Liver (tissue), 9 donors: ENCODE results near the gene ZFYVE9. TPM values are rescaled to one million over a fixed set of nuclear protein-coding genes. Genes with fewer than 3 reads are reported as not detected.
"Not testable (repeated sequence)": the region's sequence is repeated elsewhere in the genome, so short reads cannot be mapped to it uniquely, and the experiment has no call there.

Experiments
- DNase-seq: peaks from one replicate; pipeline ENCODE4 v3.0.0-alpha.2; 2017; ENCODE audit warnings: low spot score
- H3K27ac ChIP-seq, 2 donors: one replicate each; pipeline ENCODE4 v1.7.0; 2013; ENCODE audit warnings: inconsistent platforms in 2 of 2, low read length in 2 of 2, control low read depth in 1 of 2, low read depth in 1 of 2, mild to moderate bottlenecking in 1 of 2
- H3K27me3 ChIP-seq, 4 donors: one replicate each; pipeline versions ENCODE4 v1.6.1 to v1.7.0; 2013; ENCODE audit warnings: low read length in 3 of 4, inconsistent platforms in 1 of 4, mild to moderate bottlenecking in 1 of 4, moderate library complexity in 1 of 4; ENCODE audit not compliant: control insufficient read depth in 4 of 4, insufficient read depth in 4 of 4
- H3K36me3 ChIP-seq, 4 donors: one replicate each; pipeline versions ENCODE4 v1.6.1 to v1.7.0; 2013; ENCODE audit warnings: low read length in 3 of 4, mild to moderate bottlenecking in 3 of 4, low read depth in 1 of 4, moderate library complexity in 1 of 4; ENCODE audit not compliant: control insufficient read depth in 4 of 4, insufficient read depth in 3 of 4
- H3K4me1 ChIP-seq, 4 donors: one replicate each; pipeline versions ENCODE4 v1.6.1 to v1.7.0; 2013; ENCODE audit warnings: low read length in 3 of 4, mild to moderate bottlenecking in 3 of 4, moderate library complexity in 1 of 4; ENCODE audit not compliant: control insufficient read depth in 4 of 4, insufficient read depth in 4 of 4
- H3K4me3 ChIP-seq, 3 donors: one replicate each; pipeline versions ENCODE4 v1.6.1 to v1.7.0; 2013; ENCODE audit warnings: low read length in 3 of 3, control low read depth in 1 of 3, low read depth in 1 of 3, mild to moderate bottlenecking in 1 of 3
- H3K9ac ChIP-seq, 2 donors: one replicate each; pipeline ENCODE4 v1.7.0; 2013; ENCODE audit warnings: low read length in 2 of 2, mild to moderate bottlenecking in 2 of 2, moderate library complexity in 2 of 2, control low read depth in 1 of 2, low read depth in 1 of 2
- H3K9me3 ChIP-seq, 4 donors: one replicate each; pipeline versions ENCODE4 v1.6.1 to v1.7.0; 2013; ENCODE audit warnings: low read length in 3 of 4; ENCODE audit not compliant: control insufficient read depth in 4 of 4
- FOXA1 ChIP-seq: IDR thresholded peaks from 2 replicates; pipeline ENCODE4 v1.6.1; 2016; ENCODE audit warnings: antibody characterized with exemption
- FOXA2 ChIP-seq: IDR thresholded peaks from 2 replicates; pipeline ENCODE4 v1.6.1; 2016; ENCODE audit warnings: antibody characterized with exemption
- HNF4A ChIP-seq, 2 donors: conservative IDR thresholded peaks; 2 replicates each; pipeline ENCODE4 v1.6.1; 2016; ENCODE audit warnings: antibody characterized with exemption in 2 of 2, mild to moderate bottlenecking in 2 of 2
- HNF4G ChIP-seq: IDR thresholded peaks from 2 replicates; pipeline ENCODE4 v1.6.1; 2016; ENCODE audit warnings: antibody characterized with exemption
- JUND ChIP-seq, 2 donors: IDR thresholded peaks; 2 replicates each; pipeline ENCODE4 v1.6.1; 2016; ENCODE audit warnings: antibody characterized with exemption in 2 of 2
- MAX ChIP-seq: IDR thresholded peaks from 2 replicates; pipeline ENCODE4 v1.6.1; 2016; ENCODE audit warnings: antibody characterized with exemption
- NR2F2 ChIP-seq: IDR thresholded peaks from 2 replicates; pipeline ENCODE4 v1.6.1; 2016; ENCODE audit warnings: antibody characterized with exemption
- REST ChIP-seq: IDR thresholded peaks from 2 replicates; pipeline ENCODE4 v1.6.1; 2016; ENCODE audit warnings: antibody characterized with exemption, mild to moderate bottlenecking
- RXRA ChIP-seq, 2 donors: IDR thresholded peaks; 2 replicates each; pipeline ENCODE4 v1.6.1; 2017 to 2018; ENCODE audit warnings: antibody characterized with exemption in 2 of 2, mild to moderate bottlenecking in 1 of 2
- SP1 ChIP-seq: IDR thresholded peaks from 2 replicates; pipeline ENCODE4 v1.6.1; 2018; ENCODE audit warnings: antibody characterized with exemption, mild to moderate bottlenecking
- TAF1 ChIP-seq: conservative IDR thresholded peaks from 2 replicates; pipeline ENCODE4 v1.6.1; 2016; ENCODE audit warnings: antibody characterized with exemption, mild to moderate bottlenecking
- WGBS: extraction: QIAGEN DNeasy Blood & Tissue Kit; methylation state at CpG from one replicate; pipeline ENCODE4 v1.1.7; 2013; 5-methylcytosine and 5-hydroxymethylcytosine counted together
- polyA plus RNA-seq, 2 donors: library from polyadenylated mRNA; stranded (reverse) in 1 of 2; unstranded in 1 of 2; fragments of 200-250 nt in 1 of 2; fragments of >200 nt in 1 of 2; fragmentation: Nextera tagmentation in 1 of 2; extraction: Ambion mirVana in 1 of 2; gene quantifications; one replicate each; pipeline versions ENCODE4 v1.2.1 to v1.2.3, GENCODE V29; 2013 to 2015
- total RNA-seq, 2 donors: library from RNA; depleted of rRNA; stranded (reverse); fragments of >200 nt; gene quantifications; one replicate each; pipeline ENCODE4 v1.2.3, GENCODE V29; 2014
- TF ChIP-seq, protein P1 (sequence below): IDR thresholded peaks from 2 replicates; pipeline ENCODE4 v1.6.1; 2016; ENCODE audit warnings: antibody characterized with exemption
- donor health status: healthy.
- donor health status: healthy.
- donor health status: healthy.
- donor health status: healthy.
- donor health status: healthy.

Gene ZFYVE9
- total and polyA plus RNA-seq, 4 donors: 3.8 to 20.9 (median 7.7) TPM

DNA sequence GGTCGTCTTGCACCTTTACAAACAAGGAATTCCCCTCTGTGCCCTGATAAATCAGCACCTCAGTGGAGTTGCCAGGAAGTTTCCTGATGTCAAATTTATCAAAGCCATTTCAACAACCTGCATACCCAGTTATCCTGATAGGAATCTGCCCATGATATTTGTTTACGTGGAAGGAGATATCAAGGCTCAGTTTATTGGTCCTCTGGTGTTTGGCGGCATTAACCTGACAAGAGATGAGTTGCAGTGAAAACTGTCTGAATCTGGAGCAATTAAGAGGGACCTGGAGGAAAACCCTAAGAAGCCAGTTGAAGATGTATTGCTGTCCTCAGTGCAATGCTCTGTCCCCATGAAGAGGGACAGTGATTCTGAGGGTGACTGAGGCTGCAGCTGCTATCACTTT is 38.3 kb downstream of the ZFYVE9 start:
- no peaks in the 10 kb centered on the region for H3K9me3 ChIP-seq
- H3K9ac ChIP-seq: no peak overlapping the region
- H3K36me3 ChIP-seq: no peaks in the 10 kb centered on the region
- no peak overlapping the region for H3K27ac ChIP-seq
- DNase-seq: no peak
- peaks cover 0 to 2% (median 0%) of the 10 kb centered on the region in 4 donors for H3K4me1 ChIP-seq
- no peaks in the 10 kb centered on the region for H3K27me3 ChIP-seq
- TF ChIP-seq MAX: no peak
- H3K4me3 ChIP-seq: no peak overlapping the region
- WGBS: 86% methylated on average over 3 of the region's 3 CpGs

GRCh38 chr1:52181759-52182158 is 39.9 kb downstream of the ZFYVE9 start:
- H3K4me1 ChIP-seq, H3K9me3 ChIP-seq, H3K27me3 ChIP-seq, H3K9ac ChIP-seq, H3K27ac ChIP-seq, H3K36me3 ChIP-seq, DNase-seq, H3K4me3 ChIP-seq: not testable (repeated sequence)
- 99% methylated on average over 36 of the region's 36 CpGs for WGBS

- H3K4me3 ChIP-seq, H3K36me3 ChIP-seq, H3K27me3 ChIP-seq, H3K27ac ChIP-seq, H3K9ac ChIP-seq, DNase-seq, H3K4me1 ChIP-seq, H3K9me3 ChIP-seq: not testable (repeated sequence)
- 57% methylated on average over 5 of the region's 5 CpGs for WGBS
Observed at GRCh38 chr1:52182328-52182727, 40.4 kb downstream of the ZFYVE9 start.

- TF ChIP-seq, protein P1, sequence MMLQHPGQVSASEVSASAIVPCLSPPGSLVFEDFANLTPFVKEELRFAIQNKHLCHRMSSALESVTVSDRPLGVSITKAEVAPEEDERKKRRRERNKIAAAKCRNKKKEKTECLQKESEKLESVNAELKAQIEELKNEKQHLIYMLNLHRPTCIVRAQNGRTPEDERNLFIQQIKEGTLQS: no peak
- TF ChIP-seq SP1: no peak
- TF ChIP-seq NR2F2: no peak
- no peak for TF ChIP-seq REST
- TF ChIP-seq HNF4A (conservative IDR thresholded peaks at IDR 0.05): no peak
- TF ChIP-seq HNF4G: no peak
- TF ChIP-seq FOXA2: no peak
- no peak for TF ChIP-seq TAF1
- no peak for TF ChIP-seq RXRA (IDR thresholded peaks at IDR 0.05)
- TF ChIP-seq FOXA1: no peak
- TF ChIP-seq JUND (IDR thresholded peaks at IDR 0.05): no peak
- Histone ChIP-seq H3K9ac (no peak overlapping the region), H3K9me3 (no peaks in the 10 kb centered on the region), H3K27ac (no peak overlapping the region), H3K36me3 (no peaks in the 10 kb centered on the region), H3K4me3 (no peak overlapping the region), H3K27me3 (no peaks in the 10 kb centered on the region), H3K4me1 (peaks cover 0 to 2% (median 0%) of the 10 kb centered on the region in 4 donors)
- no peak for DNase-seq
- 77% methylated on average over 3 of the region's 3 CpGs for WGBS
Observed at GRCh38 chr1:52182874-52183400, 41.0 kb downstream of the ZFYVE9 start.
